ENCODE data around the gene ZNF576. TPM values are rescaled to one million over a fixed set of nuclear protein-coding genes. Genes with fewer than 3 reads are reported as not detected.

The ZNF576 gene
- total and polyA plus RNA-seq, 2 of the 13 experiments (the other 11 are each of a cell fraction or from before 2014, with no cell fraction given) = 7.2 to 9.6 TPM

DNA sequence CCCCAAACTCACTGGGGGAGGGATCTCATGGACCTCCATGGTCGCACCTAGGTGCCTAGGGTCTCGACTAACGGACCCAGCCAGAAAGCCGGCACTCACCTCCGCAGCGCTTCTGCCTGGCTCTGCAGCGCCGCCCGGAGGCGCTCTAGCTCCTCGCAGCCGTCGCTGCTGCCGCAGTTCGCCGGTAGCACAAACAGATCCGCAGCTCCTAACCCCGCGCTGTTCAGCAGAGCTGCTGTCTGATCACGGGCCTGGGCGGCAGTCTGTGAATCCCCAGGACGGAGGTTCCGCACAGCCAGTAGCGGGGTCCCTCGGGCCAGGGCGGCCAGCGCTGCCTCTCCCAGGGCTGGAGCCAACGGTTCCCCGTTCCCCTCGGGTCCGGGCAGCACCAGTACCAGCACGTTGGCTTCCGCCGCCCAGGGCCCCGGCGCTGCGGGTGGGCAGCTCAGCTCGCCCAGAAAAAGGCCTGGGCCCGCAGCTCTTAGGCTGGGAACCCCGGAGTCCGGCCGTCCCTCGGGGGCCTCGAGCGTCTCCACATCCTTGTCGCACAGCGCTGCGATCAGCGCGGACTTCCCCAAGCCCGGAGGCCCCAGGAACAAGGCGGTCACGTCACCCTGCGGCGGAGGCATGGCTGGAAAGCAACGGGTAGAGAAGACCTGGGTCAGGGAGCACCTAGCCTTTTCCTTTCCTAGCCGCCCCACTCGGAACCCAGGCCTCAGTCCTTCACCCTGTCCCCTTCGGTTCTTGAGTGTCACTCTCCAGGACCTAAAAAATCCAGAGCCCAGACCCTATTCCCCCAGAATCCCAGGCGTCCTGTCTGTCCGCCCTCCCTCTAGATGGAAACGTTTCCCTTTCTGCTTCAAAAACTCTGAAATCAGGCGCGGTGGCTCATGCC is 1.4 kb upstream of the ZNF576 start (continued):
- no peak for TF ChIP-seq HOXA5 (CRISPR knock-in tag; IDR thresholded peaks at IDR 0.05)
- TF ChIP-seq ZNF704 (CRISPR knock-in tag; IDR thresholded peaks at IDR 0.05; ENCODE audit: borderline replicate concordance) = no peak
- TF ChIP-seq, protein P1, sequence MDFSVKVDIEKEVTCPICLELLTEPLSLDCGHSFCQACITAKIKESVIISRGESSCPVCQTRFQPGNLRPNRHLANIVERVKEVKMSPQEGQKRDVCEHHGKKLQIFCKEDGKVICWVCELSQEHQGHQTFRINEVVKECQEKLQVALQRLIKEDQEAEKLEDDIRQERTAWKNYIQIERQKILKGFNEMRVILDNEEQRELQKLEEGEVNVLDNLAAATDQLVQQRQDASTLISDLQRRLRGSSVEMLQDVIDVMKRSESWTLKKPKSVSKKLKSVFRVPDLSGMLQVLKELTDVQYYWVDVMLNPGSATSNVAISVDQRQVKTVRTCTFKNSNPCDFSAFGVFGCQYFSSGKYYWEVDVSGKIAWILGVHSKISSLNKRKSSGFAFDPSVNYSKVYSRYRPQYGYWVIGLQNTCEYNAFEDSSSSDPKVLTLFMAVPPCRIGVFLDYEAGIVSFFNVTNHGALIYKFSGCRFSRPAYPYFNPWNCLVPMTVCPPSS (IDR thresholded peaks at IDR 0.05) = no peak
- no peak for TF ChIP-seq SNRNP70 (IDR thresholded peaks at IDR 0.05; ENCODE audit: low read depth, low read length)
- 0 out of 2 replicates have a peak, but pooled peaks have one; percentile 15 for TF ChIP-seq NFAT5 (CRISPR knock-in tag; IDR thresholded peaks at IDR 0.05)
- no peak for TF ChIP-seq CEBPB (IDR thresholded peaks at IDR 0.05; ENCODE audit: borderline replicate concordance, low read depth, low read length)
- no peak for TF ChIP-seq ZNF34 (CRISPR knock-in tag; IDR thresholded peaks at IDR 0.05; ENCODE audit: borderline replicate concordance)
- TF ChIP-seq ZNF253 (CRISPR knock-in tag; IDR thresholded peaks at IDR 0.05; ENCODE audit: borderline replicate concordance) = no peak
- no peak for TF ChIP-seq EHMT2 (IDR thresholded peaks at IDR 0.05; ENCODE audit: borderline replicate concordance, low read depth, low read length)
- TF ChIP-seq AGO2 (optimal IDR thresholded peaks at IDR 0.05; ENCODE audit: low read depth, low read length) = peak; percentile 51
- no peak for TF ChIP-seq HBP1 (CRISPR knock-in tag; IDR thresholded peaks at IDR 0.05; ENCODE audit: low read depth)
- TF ChIP-seq ZFP1 (CRISPR knock-in tag; IDR thresholded peaks at IDR 0.05) = no peak
- TF ChIP-seq NPAS2 (CRISPR knock-in tag; IDR thresholded peaks at IDR 0.05; ENCODE audit: borderline replicate concordance) = no peak
- TF ChIP-seq TAF15 (IDR thresholded peaks at IDR 0.05; ENCODE audit: low read depth, low read length, poor library complexity, severe bottlenecking) = no peak
- TF ChIP-seq ZNF567 (CRISPR knock-in tag; IDR thresholded peaks at IDR 0.05; ENCODE audit: borderline replicate concordance) = no peak
- no peak for TF ChIP-seq BORCS8-MEF2B (CRISPR knock-in tag; IDR thresholded peaks at IDR 0.05)
- TF ChIP-seq ZNF850 (CRISPR knock-in tag; conservative IDR thresholded peaks at IDR 0.05) = no peak; the same call in 1 of the 2 replicates
